Liver (tissue), 9 donors: ENCODE measurements around the gene PPP6R3. TPM values are rescaled to one million over a fixed set of nuclear protein-coding genes. Genes with fewer than 3 reads are reported as not detected.

Experiments
- DNase-seq: peaks from one replicate; pipeline ENCODE4 v3.0.0-alpha.2; 2017; ENCODE audit warnings: low spot score
- H3K27ac ChIP-seq, 2 donors: one replicate each; pipeline ENCODE4 v1.7.0; 2013; ENCODE audit warnings: inconsistent platforms in 2 of 2, low read length in 2 of 2, control low read depth in 1 of 2, low read depth in 1 of 2, mild to moderate bottlenecking in 1 of 2
- H3K27me3 ChIP-seq, 4 donors: one replicate each; pipeline versions ENCODE4 v1.6.1 to v1.7.0; 2013; ENCODE audit warnings: low read length in 3 of 4, inconsistent platforms in 1 of 4, mild to moderate bottlenecking in 1 of 4, moderate library complexity in 1 of 4; ENCODE audit not compliant: control insufficient read depth in 4 of 4, insufficient read depth in 4 of 4
- H3K36me3 ChIP-seq, 4 donors: one replicate each; pipeline versions ENCODE4 v1.6.1 to v1.7.0; 2013; ENCODE audit warnings: low read length in 3 of 4, mild to moderate bottlenecking in 3 of 4, low read depth in 1 of 4, moderate library complexity in 1 of 4; ENCODE audit not compliant: control insufficient read depth in 4 of 4, insufficient read depth in 3 of 4
- H3K4me1 ChIP-seq, 4 donors: one replicate each; pipeline versions ENCODE4 v1.6.1 to v1.7.0; 2013; ENCODE audit warnings: low read length in 3 of 4, mild to moderate bottlenecking in 3 of 4, moderate library complexity in 1 of 4; ENCODE audit not compliant: control insufficient read depth in 4 of 4, insufficient read depth in 4 of 4
- H3K4me3 ChIP-seq, 3 donors: one replicate each; pipeline versions ENCODE4 v1.6.1 to v1.7.0; 2013; ENCODE audit warnings: low read length in 3 of 3, control low read depth in 1 of 3, low read depth in 1 of 3, mild to moderate bottlenecking in 1 of 3
- H3K9ac ChIP-seq, 2 donors: one replicate each; pipeline ENCODE4 v1.7.0; 2013; ENCODE audit warnings: low read length in 2 of 2, mild to moderate bottlenecking in 2 of 2, moderate library complexity in 2 of 2, control low read depth in 1 of 2, low read depth in 1 of 2
- H3K9me3 ChIP-seq, 4 donors: one replicate each; pipeline versions ENCODE4 v1.6.1 to v1.7.0; 2013; ENCODE audit warnings: low read length in 3 of 4; ENCODE audit not compliant: control insufficient read depth in 4 of 4
- ATF3 ChIP-seq: IDR thresholded peaks from 2 replicates; pipeline ENCODE4 v1.6.1; 2016; ENCODE audit warnings: antibody characterized with exemption
- CTCF ChIP-seq: fragments of 150-350 bp; IDR thresholded peaks from 2 replicates; pipeline ENCODE4 v1.5.1; 2017; ENCODE audit warnings: improper control_type of control experiment, low read depth, low read length; ENCODE audit not compliant: missing input control
- EGR1 ChIP-seq, 2 donors: IDR thresholded peaks; 2 replicates each; pipeline ENCODE4 v1.6.1; 2016 to 2018; ENCODE audit warnings: antibody characterized with exemption in 2 of 2, low read depth in 2 of 2
- FOXA1 ChIP-seq: IDR thresholded peaks from 2 replicates; pipeline ENCODE4 v1.6.1; 2016; ENCODE audit warnings: antibody characterized with exemption
- FOXA2 ChIP-seq: IDR thresholded peaks from 2 replicates; pipeline ENCODE4 v1.6.1; 2016; ENCODE audit warnings: antibody characterized with exemption
- GABPA ChIP-seq, 2 donors: IDR thresholded peaks in 1 of 2; conservative IDR thresholded peaks in 1 of 2; 2 replicates each; pipeline ENCODE4 v1.6.1; 2016; ENCODE audit warnings: antibody characterized with exemption in 2 of 2, mild to moderate bottlenecking in 1 of 2, moderate library complexity in 1 of 2
- HNF4G ChIP-seq: IDR thresholded peaks from 2 replicates; pipeline ENCODE4 v1.6.1; 2016; ENCODE audit warnings: antibody characterized with exemption
- JUND ChIP-seq, 2 donors: IDR thresholded peaks; 2 replicates each; pipeline ENCODE4 v1.6.1; 2016; ENCODE audit warnings: antibody characterized with exemption in 2 of 2
- NR2F2 ChIP-seq: IDR thresholded peaks from 2 replicates; pipeline ENCODE4 v1.6.1; 2016; ENCODE audit warnings: antibody characterized with exemption
- RXRA ChIP-seq, 2 donors: IDR thresholded peaks; 2 replicates each; pipeline ENCODE4 v1.6.1; 2017 to 2018; ENCODE audit warnings: antibody characterized with exemption in 2 of 2, mild to moderate bottlenecking in 1 of 2
- SP1 ChIP-seq: IDR thresholded peaks from 2 replicates; pipeline ENCODE4 v1.6.1; 2018; ENCODE audit warnings: antibody characterized with exemption, mild to moderate bottlenecking
- TAF1 ChIP-seq: conservative IDR thresholded peaks from 2 replicates; pipeline ENCODE4 v1.6.1; 2016; ENCODE audit warnings: antibody characterized with exemption, mild to moderate bottlenecking
- YY1 ChIP-seq: IDR thresholded peaks from 2 replicates; pipeline ENCODE4 v1.6.1; 2016; ENCODE audit warnings: antibody characterized with exemption, mild to moderate bottlenecking
- WGBS: extraction: QIAGEN DNeasy Blood & Tissue Kit; methylation state at CpG from one replicate; pipeline ENCODE4 v1.1.7; 2013; 5-methylcytosine and 5-hydroxymethylcytosine counted together
- polyA plus RNA-seq, 2 donors: library from polyadenylated mRNA; stranded (reverse) in 1 of 2; unstranded in 1 of 2; fragments of 200-250 nt in 1 of 2; fragments of >200 nt in 1 of 2; fragmentation: Nextera tagmentation in 1 of 2; extraction: Ambion mirVana in 1 of 2; gene quantifications; one replicate each; pipeline versions ENCODE4 v1.2.1 to v1.2.3, GENCODE V29; 2013 to 2015
- total RNA-seq, 2 donors: library from RNA; depleted of rRNA; stranded (reverse); fragments of >200 nt; gene quantifications; one replicate each; pipeline ENCODE4 v1.2.3, GENCODE V29; 2014
- TF ChIP-seq, protein P1 (sequence below): IDR thresholded peaks from 2 replicates; pipeline ENCODE4 v1.6.1; 2016; ENCODE audit warnings: antibody characterized with exemption
- TF ChIP-seq, protein P2 (sequence below): IDR thresholded peaks from 2 replicates; pipeline ENCODE4 v1.6.1; 2016; ENCODE audit warnings: antibody characterized with exemption
- TF ChIP-seq, protein P3 (sequence below): IDR thresholded peaks from 2 replicates; pipeline ENCODE4 v1.6.1; 2016; ENCODE audit warnings: antibody characterized with exemption, mild to moderate bottlenecking
- donor health status: healthy.
- donor health status: healthy.
- donor health status: healthy.
- donor health status: healthy.
- donor health status: healthy.

Gene PPP6R3
- total and polyA plus RNA-seq, 4 donors, result 12.3 to 101 (median 58.1) TPM

GRCh38 chr11:68440224-68440623, 20.3 kb upstream of the PPP6R3 start:
- H3K9ac ChIP-seq, result no peak overlapping the region
- WGBS, result 82% methylated on average over 8 of the region's 8 CpGs
- TF ChIP-seq GABPA (IDR thresholded peaks at IDR 0.05 in 1 of 2, conservative IDR thresholded peaks at IDR 0.05 in 1 of 2), result no peak
- TF ChIP-seq, protein P1, sequence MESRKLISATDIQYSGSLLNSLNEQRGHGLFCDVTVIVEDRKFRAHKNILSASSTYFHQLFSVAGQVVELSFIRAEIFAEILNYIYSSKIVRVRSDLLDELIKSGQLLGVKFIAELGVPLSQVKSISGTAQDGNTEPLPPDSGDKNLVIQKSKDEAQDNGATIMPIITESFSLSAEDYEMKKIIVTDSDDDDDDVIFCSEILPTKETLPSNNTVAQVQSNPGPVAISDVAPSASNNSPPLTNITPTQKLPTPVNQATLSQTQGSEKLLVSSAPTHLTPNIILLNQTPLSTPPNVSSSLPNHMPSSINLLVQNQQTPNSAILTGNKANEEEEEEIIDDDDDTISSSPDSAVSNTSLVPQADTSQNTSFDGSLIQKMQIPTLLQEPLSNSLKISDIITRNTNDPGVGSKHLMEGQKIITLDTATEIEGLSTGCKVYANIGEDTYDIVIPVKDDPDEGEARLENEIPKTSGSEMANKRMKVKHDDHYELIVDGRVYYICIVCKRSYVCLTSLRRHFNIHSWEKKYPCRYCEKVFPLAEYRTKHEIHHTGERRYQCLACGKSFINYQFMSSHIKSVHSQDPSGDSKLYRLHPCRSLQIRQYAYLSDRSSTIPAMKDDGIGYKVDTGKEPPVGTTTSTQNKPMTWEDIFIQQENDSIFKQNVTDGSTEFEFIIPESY, result no peak
- TF ChIP-seq ATF3, result no peak
- TF ChIP-seq, protein P2, sequence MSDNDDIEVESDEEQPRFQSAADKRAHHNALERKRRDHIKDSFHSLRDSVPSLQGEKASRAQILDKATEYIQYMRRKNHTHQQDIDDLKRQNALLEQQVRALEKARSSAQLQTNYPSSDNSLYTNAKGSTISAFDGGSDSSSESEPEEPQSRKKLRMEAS, result no peak
- no peak for TF ChIP-seq FOXA2
- TF ChIP-seq CTCF, result no peak
- no peak for TF ChIP-seq HNF4G
- no peak for TF ChIP-seq SP1
- TF ChIP-seq RXRA (IDR thresholded peaks at IDR 0.05), result no peak
- no peak for TF ChIP-seq TAF1
- no peak for TF ChIP-seq FOXA1
- TF ChIP-seq EGR1 (IDR thresholded peaks at IDR 0.05; ENCODE audit: low read depth in 2 of 2), result no peak
- no peak for TF ChIP-seq YY1
- no peak for TF ChIP-seq JUND (IDR thresholded peaks at IDR 0.05)
- no peak for TF ChIP-seq NR2F2
- H3K4me3 ChIP-seq, result no peak overlapping the region
- no peaks in the 10 kb centered on the region for H3K9me3 ChIP-seq
- peaks cover 23 to 75% (median 35%) of the 10 kb centered on the region in 4 donors for H3K36me3 ChIP-seq
- DNase-seq, result no peak
- H3K4me1 ChIP-seq, result no peaks in the 10 kb centered on the region
- no peaks in the 10 kb centered on the region for H3K27me3 ChIP-seq
- H3K27ac ChIP-seq, result no peak overlapping the region

DNA sequence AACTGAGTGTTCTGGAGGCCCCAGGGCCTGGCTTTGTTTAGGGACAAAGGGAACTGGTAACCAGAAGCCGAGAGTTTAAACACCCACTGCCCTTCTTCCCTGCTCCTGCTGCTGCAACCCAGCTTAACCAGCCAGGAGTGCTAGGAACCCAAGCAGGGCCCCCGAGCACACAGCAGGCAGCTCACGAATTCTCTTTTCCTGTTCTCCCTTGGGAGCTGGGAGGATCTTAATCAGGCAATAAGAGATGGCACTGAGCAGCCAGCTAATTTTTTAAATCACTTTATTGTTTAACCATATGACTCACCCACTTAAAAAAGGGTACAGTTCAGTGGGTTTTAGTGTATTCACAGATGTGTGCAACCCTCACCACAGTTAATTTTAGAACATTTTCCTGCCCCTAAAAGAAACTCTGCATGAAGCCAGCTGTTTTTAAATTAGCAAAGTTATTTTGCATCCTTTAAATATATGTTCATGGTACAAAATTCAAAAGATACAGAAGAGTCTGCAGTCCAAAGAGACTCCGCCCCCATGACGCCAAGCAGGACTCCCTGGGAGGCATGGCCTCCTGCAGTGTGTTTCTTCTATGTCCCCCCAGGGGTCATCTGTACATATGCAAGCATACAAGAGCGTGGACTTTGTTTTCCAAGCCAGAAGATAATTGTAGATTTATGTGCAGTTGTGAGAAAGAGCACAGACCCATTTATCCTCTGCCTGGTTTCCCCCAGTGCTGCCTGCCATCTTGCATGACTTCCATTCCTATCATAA, 18.9 kb upstream of the PPP6R3 start:
- no peaks in the 10 kb centered on the region for H3K4me1 ChIP-seq
- H3K27ac ChIP-seq, result no peak overlapping the region
- H3K27me3 ChIP-seq, result no peaks in the 10 kb centered on the region
- no peak overlapping the region for H3K4me3 ChIP-seq
- 89% methylated on average over 6 of the region's 6 CpGs for WGBS
- no peaks in the 10 kb centered on the region for H3K9me3 ChIP-seq
- DNase-seq, result no peak
- no peak overlapping the region for H3K9ac ChIP-seq
- peaks cover 21 to 71% (median 34%) of the 10 kb centered on the region in 4 donors for H3K36me3 ChIP-seq
- TF ChIP-seq CTCF, result no peak
- TF ChIP-seq SP1, result no peak
- TF ChIP-seq JUND (IDR thresholded peaks at IDR 0.05), result no peak
- TF ChIP-seq EGR1 (IDR thresholded peaks at IDR 0.05; ENCODE audit: low read depth in 2 of 2), result no peak
- TF ChIP-seq, protein P3, sequence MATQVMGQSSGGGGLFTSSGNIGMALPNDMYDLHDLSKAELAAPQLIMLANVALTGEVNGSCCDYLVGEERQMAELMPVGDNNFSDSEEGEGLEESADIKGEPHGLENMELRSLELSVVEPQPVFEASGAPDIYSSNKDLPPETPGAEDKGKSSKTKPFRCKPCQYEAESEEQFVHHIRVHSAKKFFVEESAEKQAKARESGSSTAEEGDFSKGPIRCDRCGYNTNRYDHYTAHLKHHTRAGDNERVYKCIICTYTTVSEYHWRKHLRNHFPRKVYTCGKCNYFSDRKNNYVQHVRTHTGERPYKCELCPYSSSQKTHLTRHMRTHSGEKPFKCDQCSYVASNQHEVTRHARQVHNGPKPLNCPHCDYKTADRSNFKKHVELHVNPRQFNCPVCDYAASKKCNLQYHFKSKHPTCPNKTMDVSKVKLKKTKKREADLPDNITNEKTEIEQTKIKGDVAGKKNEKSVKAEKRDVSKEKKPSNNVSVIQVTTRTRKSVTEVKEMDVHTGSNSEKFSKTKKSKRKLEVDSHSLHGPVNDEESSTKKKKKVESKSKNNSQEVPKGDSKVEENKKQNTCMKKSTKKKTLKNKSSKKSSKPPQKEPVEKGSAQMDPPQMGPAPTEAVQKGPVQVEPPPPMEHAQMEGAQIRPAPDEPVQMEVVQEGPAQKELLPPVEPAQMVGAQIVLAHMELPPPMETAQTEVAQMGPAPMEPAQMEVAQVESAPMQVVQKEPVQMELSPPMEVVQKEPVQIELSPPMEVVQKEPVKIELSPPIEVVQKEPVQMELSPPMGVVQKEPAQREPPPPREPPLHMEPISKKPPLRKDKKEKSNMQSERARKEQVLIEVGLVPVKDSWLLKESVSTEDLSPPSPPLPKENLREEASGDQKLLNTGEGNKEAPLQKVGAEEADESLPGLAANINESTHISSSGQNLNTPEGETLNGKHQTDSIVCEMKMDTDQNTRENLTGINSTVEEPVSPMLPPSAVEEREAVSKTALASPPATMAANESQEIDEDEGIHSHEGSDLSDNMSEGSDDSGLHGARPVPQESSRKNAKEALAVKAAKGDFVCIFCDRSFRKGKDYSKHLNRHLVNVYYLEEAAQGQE, result no peak
- TF ChIP-seq, protein P1, result no peak
- TF ChIP-seq TAF1, result no peak
- TF ChIP-seq HNF4G, result no peak
- no peak for TF ChIP-seq GABPA (IDR thresholded peaks at IDR 0.05 in 1 of 2, conservative IDR thresholded peaks at IDR 0.05 in 1 of 2)
